Right lobe of liver (tissue), 4 donors: Measurements from ENCODE around the gene SLC22A23.

Source experiments
- POLR2A ChIP-seq: fragments of 450-650 bp; IDR thresholded peaks from one replicate; pipeline ENCODE4 v1.6.1; 2017; ENCODE audit warnings: antibody characterized with exemption, mild to moderate bottlenecking
- TF ChIP-seq, protein P1 (sequence below), 4 donors: fragments of 200-600 bp in 3 of 4; fragments of 450-650 bp in 1 of 4; IDR thresholded peaks; one replicate each; pipeline versions ENCODE4 v1.5.1 to v1.8.0; 2016 to 2022; ENCODE audit warnings: antibody characterized with exemption in 4 of 4, mild to moderate bottlenecking in 2 of 4
- donor health status: DM: no; HTN: no; CAD: no.
- donor health status: DM: no; HTN: no; CAD: no.
- donor health status: DM: no; HTN: yes; CAD: no.

GRCh38 chr6:3349388-3350251 is 107.2 kb downstream of the SLC22A23 start:
- TF ChIP-seq, protein P1, sequence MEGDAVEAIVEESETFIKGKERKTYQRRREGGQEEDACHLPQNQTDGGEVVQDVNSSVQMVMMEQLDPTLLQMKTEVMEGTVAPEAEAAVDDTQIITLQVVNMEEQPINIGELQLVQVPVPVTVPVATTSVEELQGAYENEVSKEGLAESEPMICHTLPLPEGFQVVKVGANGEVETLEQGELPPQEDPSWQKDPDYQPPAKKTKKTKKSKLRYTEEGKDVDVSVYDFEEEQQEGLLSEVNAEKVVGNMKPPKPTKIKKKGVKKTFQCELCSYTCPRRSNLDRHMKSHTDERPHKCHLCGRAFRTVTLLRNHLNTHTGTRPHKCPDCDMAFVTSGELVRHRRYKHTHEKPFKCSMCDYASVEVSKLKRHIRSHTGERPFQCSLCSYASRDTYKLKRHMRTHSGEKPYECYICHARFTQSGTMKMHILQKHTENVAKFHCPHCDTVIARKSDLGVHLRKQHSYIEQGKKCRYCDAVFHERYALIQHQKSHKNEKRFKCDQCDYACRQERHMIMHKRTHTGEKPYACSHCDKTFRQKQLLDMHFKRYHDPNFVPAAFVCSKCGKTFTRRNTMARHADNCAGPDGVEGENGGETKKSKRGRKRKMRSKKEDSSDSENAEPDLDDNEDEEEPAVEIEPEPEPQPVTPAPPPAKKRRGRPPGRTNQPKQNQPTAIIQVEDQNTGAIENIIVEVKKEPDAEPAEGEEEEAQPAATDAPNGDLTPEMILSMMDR (IDR thresholded peaks at IDR 0.05) = no peak
- no peak for TF ChIP-seq POLR2A
